Measurements from ENCODE around the gene ZNF223.

Gene ZNF223

GRCh38 chr19:44051650-44052402 lies at the start of gene ZNF223:
ZNF223 (plus strand) TSS chr19:44052036; CDS start chr19:44055177, 3,141 bp downstream.
- peak; percentile 96 for DNase-seq (ENCODE audit: low spot score)

- peak; percentile 2 for DNase-seq (ENCODE audit: low spot score)
Measured at GRCh38 chr19:44002212-44002565, 49.6 kb upstream of the ZNF223 start.

GRCh38 chr19:44002566-44003460 lies 49.0 kb upstream of the ZNF223 start, which contains the start of gene ZNF230:
ZNF230 (plus strand) TSS chr19:44002957; CDS start chr19:44007079, 4,122 bp downstream.
- DNase-seq (ENCODE audit: low spot score), result peak; percentile 86

- DNase-seq (ENCODE audit: low spot score), result peak; percentile 6
Measured at GRCh38 chr19:44003461-44004009, 48.3 kb upstream of the ZNF223 start.

GRCh38 chr19:44005973-44006372 lies 45.9 kb upstream of the ZNF223 start:
- DNase-seq (ENCODE audit: low spot score), result no peak

- DNase-seq (ENCODE audit: low spot score), result no peak
Measured at GRCh38 chr19:44007473-44007872, 44.4 kb upstream of the ZNF223 start.

DNA sequence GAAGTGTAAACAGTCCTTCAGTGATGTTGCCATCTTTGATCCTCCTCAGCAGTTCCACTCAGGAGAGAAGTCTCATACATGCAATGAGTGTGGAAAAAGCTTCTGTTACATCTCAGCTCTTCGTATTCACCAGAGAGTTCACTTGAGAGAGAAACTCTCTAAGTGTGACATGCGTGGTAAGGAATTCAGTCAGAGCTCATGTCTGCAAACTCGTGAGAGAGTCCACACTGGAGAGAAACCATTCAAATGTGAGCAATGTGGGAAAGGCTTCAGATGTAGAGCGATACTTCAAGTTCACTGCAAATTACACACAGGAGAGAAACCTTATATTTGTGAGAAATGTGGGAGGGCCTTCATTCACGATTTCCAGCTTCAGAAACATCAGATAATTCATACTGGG lies 41.4 kb upstream of the ZNF223 start:
- DNase-seq (ENCODE audit: low spot score), result no peak

- DNase-seq (ENCODE audit: low spot score), result no peak
Measured at GRCh38 chr19:44019498-44019897, 32.3 kb upstream of the ZNF223 start.

DNA sequence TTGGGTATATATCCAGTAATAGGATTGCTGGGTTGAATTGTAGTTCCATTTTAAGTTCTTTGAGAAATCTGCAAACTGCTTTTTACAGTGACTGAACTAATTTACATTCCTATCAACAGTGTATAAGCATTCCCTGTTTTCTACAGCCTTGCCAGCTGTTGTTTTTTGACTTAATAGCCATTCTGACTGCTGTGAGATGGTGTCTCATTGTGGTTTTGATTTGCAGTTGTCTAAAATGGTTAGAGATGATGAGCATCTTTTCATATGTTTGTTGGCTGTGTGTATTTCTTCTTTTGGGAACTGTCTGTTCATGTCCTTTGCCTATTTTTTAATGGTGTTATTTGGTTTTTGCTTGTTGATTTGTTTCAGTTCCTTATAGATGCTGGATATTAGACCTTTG lies 30.6 kb upstream of the ZNF223 start:
- no peak for DNase-seq (ENCODE audit: low spot score)

DNA sequence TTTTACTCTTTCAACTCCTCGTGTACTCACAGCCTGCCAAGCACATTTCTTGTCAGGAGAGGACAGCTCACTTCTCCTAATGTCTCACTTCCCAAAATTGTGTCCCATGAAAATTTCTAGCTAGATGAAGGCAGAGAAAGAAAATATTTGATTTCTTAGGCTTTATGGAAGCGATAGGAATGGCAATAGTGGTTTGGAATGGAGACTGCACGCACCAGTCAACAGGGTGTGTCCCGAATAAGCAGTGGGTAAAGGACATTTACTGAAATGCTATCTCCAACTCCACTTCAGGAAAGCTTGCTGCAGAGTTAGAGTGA lies 27.0 kb upstream of the ZNF223 start:
- no peak for DNase-seq (ENCODE audit: low spot score)

- DNase-seq (ENCODE audit: low spot score), result peak; percentile 69
Measured at GRCh38 chr19:44025217-44025936, 26.5 kb upstream of the ZNF223 start, which contains the start of gene ZNF222. ZNF222 (plus strand) TSS chr19:44025379; CDS start chr19:44025437, 58 bp downstream.

GRCh38 chr19:44026622-44027021 lies 25.2 kb upstream of the ZNF223 start:
- no peak for DNase-seq (ENCODE audit: low spot score)

GRCh38 chr19:44032001-44032610 lies 19.7 kb upstream of the ZNF223 start:
- DNase-seq (ENCODE audit: low spot score), result no peak

- no peak for DNase-seq (ENCODE audit: low spot score)
Measured at GRCh38 chr19:44042147-44042546, 9.7 kb upstream of the ZNF223 start.

DNA sequence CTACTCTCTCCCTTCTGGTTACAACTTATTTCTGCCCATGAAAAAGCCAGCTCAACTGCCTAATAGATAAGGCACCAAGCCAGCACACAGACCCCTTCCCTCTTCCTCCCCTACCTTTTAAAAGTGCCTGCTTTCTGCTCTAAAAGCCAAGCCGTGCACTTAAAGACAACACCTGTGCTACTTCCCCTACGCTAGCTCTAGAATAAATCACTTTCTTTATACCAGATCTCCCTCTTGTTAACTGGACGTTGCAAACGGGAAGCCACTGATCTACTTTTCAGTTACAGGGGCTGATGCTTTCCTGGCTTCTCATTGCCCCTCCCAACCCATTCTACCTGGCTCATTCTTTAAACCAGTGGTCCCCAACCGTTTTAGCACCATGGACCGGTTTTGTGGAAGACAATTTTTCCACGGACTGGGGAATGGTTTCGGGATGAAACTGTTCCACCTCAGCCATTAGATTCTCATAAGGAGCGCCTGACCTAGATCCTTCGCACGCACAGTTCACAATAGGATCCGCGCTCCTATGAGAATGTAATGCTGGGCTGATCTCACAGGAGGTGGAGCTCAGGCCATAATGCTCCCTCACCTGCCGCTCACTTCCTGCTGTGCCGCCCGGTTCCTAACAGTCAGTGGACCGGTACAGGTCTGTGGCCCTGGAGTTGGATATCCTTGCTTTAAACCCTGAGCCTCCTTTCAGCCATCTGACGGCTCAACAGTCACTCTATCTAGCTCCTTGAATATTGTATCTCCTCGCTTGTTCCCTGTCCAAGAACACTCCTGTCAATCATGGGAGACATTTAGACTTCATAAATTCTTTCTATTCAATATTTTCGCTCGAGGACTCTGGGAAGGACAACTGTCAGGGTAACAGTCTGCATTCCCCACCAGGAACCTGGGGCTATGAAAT lies 841 bp upstream of the ZNF223 start:
- DNase-seq (ENCODE audit: low spot score), result no peak

DNA sequence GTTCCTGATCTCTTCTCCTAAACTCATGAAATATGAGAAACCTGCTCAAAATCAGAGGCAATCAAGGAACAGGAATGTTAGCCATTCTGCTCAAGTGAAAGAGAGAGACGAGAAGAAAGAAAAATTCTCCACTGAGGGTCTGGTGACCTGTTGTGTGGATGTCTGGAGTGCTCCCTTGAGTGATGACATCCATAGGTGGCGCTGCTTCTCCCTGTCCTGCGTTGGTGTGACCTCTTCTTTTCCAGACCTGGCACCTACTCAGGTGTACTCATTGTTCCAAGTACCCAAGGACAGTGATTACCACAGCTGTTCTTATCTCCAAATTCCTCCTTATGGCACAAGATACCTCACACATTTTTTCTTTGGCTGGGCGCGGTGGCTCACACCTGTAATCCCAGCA lies 4.0 kb downstream of the ZNF223 start:
- DNase-seq (ENCODE audit: low spot score), result no peak

GRCh38 chr19:44059229-44059628 lies 7.4 kb downstream of the ZNF223 start:
- no peak for DNase-seq (ENCODE audit: low spot score)

DNA sequence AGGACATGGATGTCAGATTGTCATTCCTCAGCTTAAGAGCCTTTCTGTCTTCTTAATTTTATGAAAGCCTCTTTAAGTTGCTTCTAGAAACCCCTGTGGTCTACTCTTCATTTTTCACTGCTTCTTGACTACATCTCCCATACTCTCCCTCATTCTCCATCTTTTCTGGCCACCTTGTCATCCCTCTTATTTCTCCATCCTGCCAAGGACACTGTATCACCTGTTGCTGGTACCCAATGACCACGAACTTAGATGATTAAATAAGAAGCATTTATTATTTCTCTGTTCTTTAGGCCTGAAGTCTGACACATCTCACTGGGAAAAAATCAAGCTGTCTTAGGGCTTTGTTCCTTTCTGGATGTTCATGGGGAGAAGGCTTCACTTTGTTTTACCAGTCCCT lies 9.2 kb downstream of the ZNF223 start:
- no peak for DNase-seq (ENCODE audit: low spot score)

GRCh38 chr19:44066305-44066704 lies 14.5 kb downstream of the ZNF223 start:
- no peak for DNase-seq (ENCODE audit: low spot score)

DNA sequence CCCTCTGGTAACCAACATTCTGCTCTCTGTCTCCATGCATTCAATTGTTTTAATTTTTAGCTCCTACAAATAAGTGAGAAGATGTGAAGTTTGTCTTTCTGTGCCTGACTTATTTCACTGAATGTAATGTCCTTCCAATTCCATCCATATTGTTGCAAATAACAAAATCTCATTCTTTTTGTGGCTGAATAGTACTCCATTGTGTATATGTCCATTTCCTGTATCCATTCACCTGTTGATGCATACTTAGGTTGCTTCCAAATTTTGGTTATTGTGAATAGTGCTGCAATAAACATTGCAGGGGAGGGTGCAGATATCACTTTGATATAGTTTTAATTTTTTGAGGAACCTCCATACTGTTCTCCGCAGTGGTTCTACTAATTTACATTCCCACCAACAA lies 17.6 kb downstream of the ZNF223 start:
- no peak for DNase-seq (ENCODE audit: low spot score)
